ENCODE measurements around the gene CLNK.

The CLNK gene

GRCh38 chr4:10684631-10685030 is at the start of gene CLNK:
CLNK (minus strand) TSS chr4:10684768; CDS start chr4:10667869, 16,899 bp downstream.
- no peak for DNase-seq (ENCODE audit: low read depth in 3 of 3)

DNA sequence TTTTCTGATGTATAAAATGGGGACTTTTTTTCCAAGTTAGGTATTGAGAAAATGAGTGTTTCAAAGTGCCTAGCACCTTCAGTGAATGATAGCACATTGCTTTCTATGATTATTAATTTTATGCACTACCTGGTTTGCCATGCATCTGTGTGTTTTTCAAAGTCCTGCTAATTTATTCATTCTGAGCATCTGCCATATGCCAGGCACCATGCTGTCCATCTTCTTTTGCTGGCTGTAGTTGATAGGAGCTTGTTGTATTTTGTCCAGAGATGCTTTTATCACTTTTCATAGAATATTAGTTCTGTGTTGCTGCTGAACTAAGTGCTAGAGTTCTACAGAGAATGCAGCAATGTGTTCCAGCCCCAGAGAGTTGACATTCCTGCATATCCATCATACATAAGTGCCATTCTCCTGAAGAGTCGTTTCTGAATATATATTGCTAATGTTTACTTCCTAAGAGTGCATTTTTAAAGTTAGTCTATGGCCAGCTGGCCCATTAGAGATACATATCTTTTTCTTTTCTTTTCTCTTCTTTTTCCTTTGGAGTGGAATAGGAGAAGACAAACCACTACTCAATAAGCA is 49.0 kb upstream of the CLNK start:
- no peak for DNase-seq (ENCODE audit: low read depth in 3 of 3)

DNA sequence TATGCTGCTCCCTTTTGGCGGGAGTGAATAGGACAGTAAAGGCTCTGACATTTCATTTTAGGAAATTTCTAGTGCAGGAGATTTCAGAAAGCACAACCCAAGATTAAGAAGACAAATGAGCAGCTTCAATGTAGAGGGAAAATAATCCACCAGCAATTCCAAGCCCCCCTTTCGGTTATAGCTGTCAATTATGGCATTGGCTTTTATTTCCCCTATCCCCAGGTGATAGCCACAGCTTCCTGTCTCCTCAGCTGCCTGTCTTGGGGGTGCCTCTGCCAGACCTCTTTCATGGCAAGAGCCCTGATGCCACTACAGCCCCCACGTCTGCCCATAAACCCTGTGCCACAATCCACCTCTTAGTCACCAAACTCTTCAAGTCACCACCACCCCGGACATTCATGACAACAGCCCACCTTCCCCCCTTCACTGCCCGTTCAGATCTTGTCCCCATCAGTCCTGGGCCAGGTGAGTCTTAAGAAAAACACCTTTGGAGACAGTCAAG is 48.4 kb upstream of the CLNK start:
- DNase-seq (ENCODE audit: low read depth in 3 of 3), result no peak

- DNase-seq (ENCODE audit: low read depth in 3 of 3), result no peak
Measured at GRCh38 chr4:10732235-10732913, 47.8 kb upstream of the CLNK start.

GRCh38 chr4:10731690-10732089 is 47.1 kb upstream of the CLNK start:
- DNase-seq (ENCODE audit: low read depth in 3 of 3), result no peak

DNA sequence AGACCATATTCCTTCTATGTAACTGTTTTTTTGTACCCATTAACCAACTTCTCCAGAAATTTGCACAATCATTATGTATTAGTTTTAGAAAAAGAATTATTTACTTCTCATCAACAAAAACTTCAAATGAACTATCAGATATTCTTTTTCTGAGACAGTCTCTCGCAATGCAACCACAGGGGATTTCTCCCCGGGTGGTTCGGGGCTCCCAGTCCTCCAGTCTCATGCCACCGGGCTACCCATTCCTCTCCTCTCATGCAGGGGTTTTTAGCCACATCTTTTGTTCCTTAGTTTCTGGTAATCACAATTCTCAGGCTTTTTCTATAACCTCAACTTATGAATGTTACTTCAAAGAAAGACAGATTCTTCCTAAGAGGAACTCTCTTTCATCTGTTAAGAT is 46.6 kb upstream of the CLNK start:
- DNase-seq (ENCODE audit: low read depth in 3 of 3), result no peak

DNA sequence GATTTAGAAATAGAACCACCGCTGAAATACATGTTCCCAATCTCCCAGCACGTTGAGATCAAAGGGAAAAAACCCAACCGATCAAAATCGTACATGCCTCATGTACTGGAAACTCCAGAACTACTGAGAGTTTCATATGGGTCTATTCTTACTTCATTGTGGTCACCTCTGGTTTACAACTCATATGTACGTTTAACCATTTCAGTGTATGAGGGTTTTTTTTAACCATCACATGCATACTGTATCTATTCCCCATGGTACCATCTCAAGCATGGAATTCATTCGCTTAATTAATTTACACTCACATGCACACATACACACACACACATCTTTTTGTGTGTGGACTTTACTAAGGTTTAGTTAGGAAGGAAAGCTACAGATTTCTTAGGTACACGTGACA is 46.0 kb upstream of the CLNK start:
- no peak for DNase-seq (ENCODE audit: low read depth in 3 of 3)

- DNase-seq (ENCODE audit: low read depth in 3 of 3), result no peak
Measured at GRCh38 chr4:10730019-10730418, 45.5 kb upstream of the CLNK start.

GRCh38 chr4:10729366-10729765 is 44.8 kb upstream of the CLNK start:
- DNase-seq (ENCODE audit: low read depth in 3 of 3), result no peak

DNA sequence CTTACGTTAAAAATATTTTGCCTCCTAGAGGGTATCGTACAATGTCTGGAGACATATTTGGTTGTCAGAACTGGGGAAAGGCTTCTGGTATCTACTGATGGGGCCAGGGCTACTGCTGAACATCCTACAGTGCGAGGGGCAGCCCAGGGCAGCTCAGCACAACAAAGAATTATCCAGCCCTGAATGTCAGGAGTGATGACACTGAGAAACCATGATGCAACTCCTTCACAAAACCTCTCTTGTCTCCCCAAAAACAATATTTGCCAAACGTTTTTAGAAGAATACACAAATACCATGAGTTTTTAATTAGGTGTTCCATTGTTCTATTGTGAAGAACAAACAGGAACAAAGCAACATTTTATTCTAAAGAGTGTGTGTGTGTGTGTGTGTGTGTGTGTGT is 43.4 kb upstream of the CLNK start:
- no peak for DNase-seq (ENCODE audit: low read depth in 3 of 3)

- no peak for DNase-seq (ENCODE audit: low read depth in 3 of 3)
Measured at GRCh38 chr4:10727140-10727880, 42.7 kb upstream of the CLNK start.

DNA sequence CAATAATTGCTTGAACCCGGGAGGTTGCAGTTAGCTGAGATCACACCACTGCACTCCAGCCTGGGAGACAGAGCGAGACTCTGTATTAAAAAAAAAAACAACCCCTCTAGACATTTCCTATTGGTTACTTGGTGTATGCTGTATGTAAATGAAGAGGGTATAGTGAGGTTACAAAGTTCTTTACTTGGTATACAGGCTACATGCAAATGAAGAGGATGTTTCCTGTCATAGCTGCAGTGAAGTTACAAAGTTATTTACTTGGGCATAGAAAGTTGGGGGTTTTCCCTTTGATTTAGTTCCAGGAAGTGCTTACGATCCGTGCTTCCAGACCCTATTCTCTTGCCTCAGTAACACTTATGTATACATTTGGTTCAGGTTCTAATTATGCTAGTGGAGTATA is 38.4 kb upstream of the CLNK start:
- DNase-seq (ENCODE audit: low read depth in 3 of 3), result no peak

- no peak for DNase-seq (ENCODE audit: low read depth in 3 of 3)
Measured at GRCh38 chr4:10721616-10722015, 37.0 kb upstream of the CLNK start.

- DNase-seq (ENCODE audit: low read depth in 3 of 3), result no peak
Measured at GRCh38 chr4:10716163-10716562, 31.6 kb upstream of the CLNK start.

GRCh38 chr4:10715696-10716095 is 31.1 kb upstream of the CLNK start:
- no peak for DNase-seq (ENCODE audit: low read depth in 3 of 3)

DNA sequence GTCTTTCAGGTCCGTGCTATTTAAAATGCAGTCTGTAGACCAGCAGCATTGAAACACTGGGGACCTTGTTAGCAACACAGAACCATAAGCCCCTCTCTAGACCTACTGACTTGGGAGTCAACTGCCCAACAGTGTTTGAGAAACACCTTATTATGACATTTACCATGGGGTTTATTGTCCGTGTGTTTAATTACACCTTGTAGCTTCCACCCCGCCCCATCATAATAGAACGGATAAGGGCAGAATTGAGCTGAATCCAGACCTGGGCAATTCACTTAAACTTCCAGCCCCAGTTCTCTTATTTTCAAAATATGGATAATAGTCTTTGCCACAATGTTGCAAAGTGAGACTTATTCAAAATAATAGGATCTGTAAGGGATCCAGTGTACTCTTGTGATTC is 30.6 kb upstream of the CLNK start:
- DNase-seq (ENCODE audit: low read depth in 3 of 3), result no peak

DNA sequence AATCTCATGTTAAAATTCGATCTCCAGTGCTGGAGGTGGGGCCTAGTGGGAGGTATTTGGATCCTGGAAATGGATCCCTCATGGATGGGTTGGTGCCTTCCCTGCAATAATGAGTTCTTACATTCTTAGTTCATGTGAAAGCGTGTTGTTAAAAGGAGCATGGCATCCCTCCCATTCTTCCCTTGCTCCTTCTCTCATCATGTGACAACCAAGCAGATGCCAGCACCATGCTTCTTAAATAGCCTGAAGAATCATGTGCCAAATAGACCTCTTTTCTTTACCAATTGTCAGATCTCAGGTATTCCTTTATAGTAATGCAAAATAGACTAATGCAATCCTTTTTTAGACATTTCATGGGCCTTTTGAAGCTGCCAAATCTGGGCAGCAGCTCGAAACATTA is 29.0 kb upstream of the CLNK start:
- DNase-seq (ENCODE audit: low read depth in 3 of 3), result no peak

GRCh38 chr4:10706236-10706635 is 21.7 kb upstream of the CLNK start:
- no peak for DNase-seq (ENCODE audit: low read depth in 3 of 3)

DNA sequence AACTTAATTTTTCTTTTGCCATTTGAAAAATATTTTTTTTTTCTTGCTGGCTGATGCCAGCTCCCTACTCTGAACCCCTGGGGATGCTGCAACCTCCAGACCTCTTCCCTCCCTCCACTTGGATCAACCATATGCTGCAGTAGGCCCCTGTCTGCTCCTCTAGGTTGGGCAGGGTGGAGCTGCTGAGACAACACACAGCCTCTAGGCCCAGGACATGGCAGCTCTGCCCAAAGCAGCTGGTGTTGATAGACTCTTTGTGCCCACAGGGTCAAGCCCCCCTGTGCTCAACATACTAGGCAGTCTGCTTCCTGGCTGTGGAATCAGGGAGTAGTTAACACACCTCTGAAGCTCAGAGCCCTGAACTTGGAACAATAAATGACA is 19.9 kb upstream of the CLNK start:
- no peak for DNase-seq (ENCODE audit: low read depth in 3 of 3)

- DNase-seq (ENCODE audit: low read depth in 3 of 3), result no peak
Measured at GRCh38 chr4:10703766-10704429, 19.3 kb upstream of the CLNK start.

- DNase-seq (ENCODE audit: low read depth in 3 of 3), result no peak
Measured at GRCh38 chr4:10703156-10703555, 18.6 kb upstream of the CLNK start.

DNA sequence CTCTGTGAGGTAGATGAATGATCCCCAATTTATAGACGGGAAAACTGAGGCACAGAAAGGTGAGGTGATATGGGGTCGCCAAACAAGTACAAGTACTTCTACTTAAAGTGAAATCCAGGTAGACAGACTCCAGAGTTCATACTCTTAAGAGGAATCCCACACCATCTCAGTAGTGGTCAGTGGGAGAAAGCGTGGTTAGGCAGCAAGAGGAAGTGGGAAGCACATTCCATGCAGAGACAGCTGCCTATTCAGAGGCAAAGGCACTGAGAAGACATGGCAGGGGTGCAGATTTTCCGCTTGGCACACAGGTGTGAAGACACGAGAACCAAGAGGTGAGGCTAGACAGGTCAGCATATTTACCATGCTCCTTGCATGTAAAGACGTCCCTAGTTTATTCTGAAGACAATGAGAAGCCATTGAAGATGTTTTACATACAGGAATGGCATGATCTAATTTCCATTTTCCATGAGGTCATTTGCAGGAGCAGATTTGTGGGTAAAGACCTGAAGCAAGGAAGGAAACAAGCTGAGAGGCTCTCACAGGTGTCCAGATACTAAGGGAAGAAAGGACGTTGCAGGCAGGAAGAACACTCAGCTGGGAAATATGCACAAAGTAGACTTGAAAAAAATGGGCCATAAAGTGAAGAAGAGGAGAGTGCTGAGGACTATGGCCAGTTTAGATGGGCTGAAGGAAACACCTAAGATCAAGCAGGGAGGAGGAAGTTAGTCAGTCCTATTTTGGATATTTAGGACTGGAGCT is 17.3 kb upstream of the CLNK start:
- no peak for DNase-seq (ENCODE audit: low read depth in 3 of 3)
